Renal cortical epithelial cell (primary cell): ENCODE data around the gene POLN. TPM values are rescaled to one million over a fixed set of nuclear protein-coding genes. Genes with fewer than 3 reads are reported as not detected.
"Not testable (repeated sequence)": the region's sequence is repeated elsewhere in the genome, so short reads cannot be mapped to it uniquely, and the experiment has no call there.

Experiments used
- DNase-seq: peaks from one replicate; pipeline ENCODE4 v3.0.0-alpha.2; 2011; ENCODE audit warnings: low read depth
- total RNA-seq: library from RNA; depleted of rRNA; stranded (reverse); fragments of >200 nt; gene quantifications from 2 replicates; pipeline ENCODE4 v1.2.3, GENCODE V29; 2014

POLN gene
- total RNA-seq, 1 donor from 2014 or later: 5.5 TPM

DNA sequence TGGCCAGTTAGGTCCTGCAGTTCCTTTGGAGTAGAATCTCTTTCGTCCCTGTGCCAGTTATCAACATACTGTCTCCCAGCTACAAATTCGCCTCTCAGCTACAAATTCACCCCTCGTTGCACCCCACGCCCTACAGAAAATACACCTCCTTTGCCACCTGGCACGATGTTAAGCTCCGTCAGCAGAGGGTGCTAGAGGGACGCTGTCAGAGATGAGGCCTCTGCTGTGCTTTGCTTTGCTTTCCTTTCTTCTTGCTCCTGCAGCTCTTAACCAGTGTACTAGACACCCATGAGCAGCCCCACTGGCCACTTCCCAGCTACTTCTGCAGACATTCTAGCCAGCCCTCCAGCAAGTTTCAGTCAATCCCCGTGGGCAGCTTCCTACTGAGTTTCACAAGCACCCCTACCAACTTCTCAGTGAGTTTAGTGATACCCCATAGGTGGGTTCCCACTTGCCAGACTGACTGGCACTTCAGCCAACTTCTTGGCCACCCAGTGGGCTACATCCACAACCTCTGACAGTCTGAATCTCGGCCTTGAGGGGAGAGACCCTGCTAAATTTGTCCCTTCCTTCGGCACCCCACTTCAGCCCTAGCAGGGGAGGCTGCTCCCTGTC, 21.8 kb downstream of the POLN start:
- DNase-seq: peak; percentile 58

DNA sequence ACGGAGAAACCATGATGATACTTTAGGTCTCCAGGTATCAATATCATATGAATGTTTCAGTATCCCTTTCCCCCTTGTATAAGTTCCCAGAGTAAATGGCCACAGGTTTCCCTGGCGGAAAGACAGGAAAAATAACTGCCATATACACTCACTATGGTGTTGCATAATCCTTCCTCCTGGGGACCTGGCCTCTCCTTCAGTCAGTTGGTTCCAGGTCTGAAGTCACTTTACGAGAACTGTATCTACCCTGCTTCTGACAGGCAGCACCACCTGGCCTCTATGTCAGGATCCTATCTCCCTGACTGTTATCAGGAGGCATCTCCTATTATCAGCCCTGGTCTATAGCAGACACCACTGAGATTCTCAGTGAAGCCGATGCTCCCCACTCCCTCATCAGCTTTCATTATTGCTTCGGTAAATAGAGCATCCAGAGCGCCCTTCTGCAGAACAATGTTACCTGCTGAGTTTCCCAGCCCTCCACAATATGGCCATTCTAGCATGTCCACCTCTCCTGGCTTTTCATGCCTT, 22.6 kb downstream of the POLN start:
- no peak for DNase-seq

DNA sequence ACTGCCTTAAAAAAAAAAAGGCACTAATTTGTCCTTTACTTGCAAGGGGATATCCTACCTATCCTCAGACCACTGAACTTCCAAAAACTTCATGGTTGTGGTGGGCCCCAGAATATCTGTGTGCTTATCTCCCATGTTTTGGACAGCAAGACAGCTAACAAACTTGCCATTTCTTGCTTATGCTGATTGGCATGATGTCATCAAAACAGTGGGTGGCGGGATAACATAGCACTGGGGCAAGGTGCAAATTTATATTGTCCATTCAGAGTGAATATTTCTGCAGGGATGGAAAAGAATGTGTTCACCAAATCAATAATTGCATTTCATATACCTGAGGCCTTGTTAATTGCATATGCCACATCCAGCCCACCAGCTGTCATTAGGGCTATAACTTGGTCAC, 23.5 kb downstream of the POLN start:
- DNase-seq: no peak

DNA sequence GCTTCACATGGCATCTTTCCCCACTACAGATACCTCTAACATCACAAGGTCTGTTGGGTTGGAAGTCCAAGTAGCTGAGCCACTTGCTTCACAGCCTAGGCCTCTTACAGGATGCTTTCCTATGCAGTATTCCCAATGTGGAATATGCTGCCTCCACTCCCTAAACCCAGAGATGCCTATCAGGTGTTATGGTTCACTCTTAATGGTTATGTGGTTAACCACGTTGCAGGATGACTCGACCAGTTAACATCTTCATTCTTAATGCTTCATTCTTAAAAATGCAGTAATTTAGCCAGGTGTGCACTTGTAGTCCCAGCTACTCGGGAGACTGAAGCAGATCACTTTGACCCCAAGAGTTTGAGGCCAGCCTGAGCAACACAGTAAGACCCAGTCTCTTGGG, 24.2 kb downstream of the POLN start:
- DNase-seq: peak; percentile 61

DNA sequence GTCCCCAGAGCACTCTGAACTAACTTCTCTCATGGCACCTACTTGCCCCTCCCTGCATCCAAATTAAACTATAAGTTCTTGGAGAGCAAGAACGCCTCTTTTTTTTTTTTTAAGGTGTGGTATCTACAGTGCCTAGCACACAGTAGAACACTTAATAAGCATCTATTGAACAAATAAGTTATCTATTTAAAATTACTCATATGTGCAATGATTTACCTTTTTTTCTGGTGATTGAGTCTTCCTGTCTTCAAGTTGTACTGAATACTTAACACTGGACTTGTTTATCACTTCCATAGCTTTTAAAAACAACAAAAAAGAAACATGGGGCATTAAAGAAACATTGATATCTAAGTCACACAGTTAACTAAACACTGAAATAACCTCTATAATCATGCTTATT, 29.1 kb downstream of the POLN start:
- DNase-seq: peak; percentile 54

DNA sequence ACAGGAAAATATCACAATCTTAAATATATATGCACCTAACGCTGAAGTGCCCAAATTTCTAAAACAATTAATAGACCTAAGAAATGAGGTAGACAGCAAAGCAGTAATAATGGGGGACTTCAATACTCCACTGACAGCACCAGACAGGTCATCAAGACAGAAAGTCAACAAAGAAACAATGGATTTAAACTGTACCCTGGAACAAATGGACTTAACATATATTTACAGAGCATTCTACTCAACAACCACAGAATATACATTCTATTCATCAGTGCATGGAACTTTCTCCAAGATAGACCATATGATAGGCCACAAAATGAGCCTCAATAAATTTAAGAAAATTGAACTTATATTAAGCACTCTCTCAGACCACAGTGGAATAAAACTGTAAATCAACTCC, 39.1 kb downstream of the POLN start:
- not testable (repeated sequence) for DNase-seq

DNA sequence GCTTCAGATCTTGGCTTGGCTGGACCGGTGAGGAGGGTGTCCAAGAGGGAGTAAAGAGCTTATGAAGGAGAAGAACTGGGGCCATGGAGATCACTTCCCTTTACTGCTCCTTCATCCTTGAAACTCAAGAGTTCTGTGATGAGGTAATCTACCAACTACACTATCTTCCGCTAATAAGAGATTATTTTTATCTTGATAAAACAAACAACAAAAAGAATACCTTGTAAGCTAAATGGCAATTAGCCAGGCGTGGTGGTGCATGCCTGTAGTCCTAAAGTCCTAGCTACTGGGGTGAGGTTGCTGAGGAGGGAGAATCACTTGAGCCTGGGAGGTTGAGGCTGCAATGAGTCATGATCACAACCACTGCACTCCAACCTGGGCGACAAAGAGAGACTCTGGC, 47.4 kb downstream of the POLN start:
- DNase-seq: peak; percentile 6

DNA sequence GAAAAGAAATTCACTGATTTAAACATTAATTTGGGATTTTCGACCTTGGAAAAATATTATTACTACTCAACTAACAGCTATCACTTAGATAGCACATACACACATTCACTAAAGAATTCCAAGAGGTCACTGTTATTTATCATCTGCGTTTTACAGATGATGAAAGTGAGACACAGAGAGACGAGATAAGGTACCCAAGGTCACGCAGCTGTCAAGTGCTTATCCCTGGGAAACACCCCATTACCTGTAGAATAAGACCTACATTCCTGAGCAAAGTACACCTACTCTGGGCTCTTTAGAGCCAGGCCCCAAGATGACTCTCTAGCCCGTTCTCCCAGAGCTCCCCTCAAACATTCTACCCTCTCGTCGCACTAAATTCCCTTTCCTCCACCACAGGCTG, 48.6 kb downstream of the POLN start:
- DNase-seq: no peak

DNA sequence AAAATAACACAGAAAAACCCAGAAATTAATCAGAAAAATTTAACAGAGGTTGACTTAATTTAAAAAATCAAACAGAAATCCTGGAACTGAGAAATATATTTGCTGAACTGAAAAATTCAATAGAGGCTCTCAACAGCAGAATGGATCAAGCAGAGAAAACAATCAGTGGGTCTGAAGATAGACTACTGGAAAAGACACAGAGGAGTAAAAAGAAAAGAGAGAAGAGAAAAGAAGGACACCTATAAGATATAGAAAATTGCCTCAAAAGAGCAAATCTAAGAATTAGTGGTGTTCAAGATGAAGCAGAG, 55.1 kb downstream of the POLN start:
- DNase-seq: no peak

DNA sequence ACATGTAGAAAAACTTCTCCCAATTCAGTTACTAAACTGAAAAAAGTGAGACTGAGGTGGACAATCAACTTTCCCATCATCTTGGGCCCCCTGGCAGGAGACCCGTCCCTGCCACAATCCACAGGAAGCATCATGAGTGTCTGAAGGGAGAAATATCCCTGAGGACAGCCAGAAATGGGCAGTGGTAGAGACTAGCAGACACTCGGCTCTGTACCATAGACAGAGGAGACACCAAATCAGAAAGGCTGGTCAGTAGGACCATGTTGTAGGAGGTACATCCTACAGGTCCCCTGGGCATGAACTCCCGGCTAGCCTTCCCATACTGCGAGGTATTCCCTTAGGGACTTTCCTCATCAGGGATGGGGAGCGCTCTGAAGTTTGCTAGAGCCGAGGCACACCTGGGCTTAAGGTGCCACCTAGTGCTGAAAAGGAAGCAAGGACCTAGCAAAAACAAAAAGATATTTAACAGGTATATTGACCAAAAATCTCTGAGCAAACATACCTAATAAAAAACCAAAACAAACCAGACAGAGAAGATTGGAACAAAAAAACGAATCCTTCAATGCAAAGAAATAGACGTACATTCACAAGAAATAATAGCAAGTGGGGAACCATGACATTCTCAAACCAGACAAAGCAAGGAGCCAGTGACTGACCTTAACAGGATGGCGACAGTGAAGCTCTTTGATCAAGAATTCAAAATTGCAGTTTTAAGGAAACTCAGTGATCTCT, 55.6 kb downstream of the POLN start:
- peak; percentile 33 for DNase-seq

DNA sequence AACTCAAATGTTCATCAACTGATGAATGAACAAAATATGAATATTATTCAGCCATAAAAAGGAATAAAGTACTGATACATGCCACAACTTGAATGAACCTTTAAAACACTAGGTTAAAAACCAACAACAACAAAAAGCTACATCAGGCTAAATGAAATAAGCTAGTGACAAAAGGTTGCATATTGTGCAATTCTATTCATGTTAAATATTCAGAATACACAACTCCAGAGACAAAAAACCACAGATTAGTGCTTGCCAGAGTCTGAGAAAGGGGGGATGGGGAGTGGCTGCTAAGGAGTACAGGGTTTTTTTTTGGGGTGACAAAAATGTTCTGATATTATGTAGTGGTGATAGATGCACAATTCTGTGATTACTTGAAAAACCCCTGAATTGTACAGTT, 58.5 kb downstream of the POLN start:
- no peak for DNase-seq

DNA sequence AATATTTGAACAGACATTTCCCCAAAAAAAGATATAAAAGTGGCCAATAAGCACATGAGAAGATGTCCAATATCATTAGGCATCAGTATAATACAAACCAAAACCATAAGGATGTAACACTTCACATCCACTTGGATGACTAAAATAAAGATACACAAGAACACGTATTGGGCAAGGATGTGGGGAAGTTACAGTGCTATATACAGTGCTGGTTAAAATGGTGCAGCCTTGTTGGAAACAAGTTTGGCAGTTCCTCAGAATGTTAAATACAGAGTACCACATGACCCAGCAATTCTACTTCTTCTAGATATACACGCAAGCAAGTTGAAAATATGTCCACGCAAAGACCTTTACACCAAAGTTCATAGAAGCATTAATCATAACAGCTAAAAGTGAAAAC, 58.9 kb downstream of the POLN start:
- DNase-seq: no peak

DNA sequence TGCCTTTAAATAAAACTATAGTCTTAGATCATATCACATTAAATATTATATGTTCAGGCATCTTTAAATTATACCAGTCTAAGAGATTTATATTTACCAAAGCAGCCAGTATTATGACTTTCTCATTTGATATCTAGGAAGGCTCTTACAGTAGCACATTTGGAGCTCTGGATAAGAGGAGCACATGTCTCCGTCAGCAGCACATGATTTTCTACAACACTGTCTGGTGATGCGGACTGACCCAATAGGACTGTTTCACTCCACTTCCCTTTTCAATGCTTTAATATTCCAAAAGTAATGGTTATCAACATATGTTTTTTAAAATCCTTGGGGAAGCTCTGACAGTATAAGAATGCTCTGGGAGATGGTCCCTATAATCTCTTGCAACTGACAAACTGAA, 61.5 kb downstream of the POLN start:
- no peak for DNase-seq

DNA sequence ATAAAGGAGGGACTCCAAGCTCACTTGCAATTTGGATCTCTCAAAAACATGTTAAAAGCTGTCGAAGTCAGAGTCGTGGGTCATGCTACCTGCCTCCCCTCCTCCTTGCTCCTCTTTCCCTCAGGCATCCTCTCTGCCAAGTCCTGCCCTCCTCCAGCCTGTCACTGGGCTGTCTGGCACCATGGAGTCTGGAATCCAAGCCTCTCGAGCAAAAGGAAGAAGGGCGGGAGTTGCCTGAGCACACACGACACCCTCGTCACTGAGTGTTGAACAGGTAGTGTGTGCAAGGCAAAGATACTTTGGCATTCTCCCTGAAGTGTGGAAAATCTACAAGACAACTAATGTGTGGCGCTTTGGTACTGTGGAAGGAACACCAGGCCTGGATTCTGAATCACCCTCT, 62.2 kb downstream of the POLN start:
- DNase-seq: no peak

DNA sequence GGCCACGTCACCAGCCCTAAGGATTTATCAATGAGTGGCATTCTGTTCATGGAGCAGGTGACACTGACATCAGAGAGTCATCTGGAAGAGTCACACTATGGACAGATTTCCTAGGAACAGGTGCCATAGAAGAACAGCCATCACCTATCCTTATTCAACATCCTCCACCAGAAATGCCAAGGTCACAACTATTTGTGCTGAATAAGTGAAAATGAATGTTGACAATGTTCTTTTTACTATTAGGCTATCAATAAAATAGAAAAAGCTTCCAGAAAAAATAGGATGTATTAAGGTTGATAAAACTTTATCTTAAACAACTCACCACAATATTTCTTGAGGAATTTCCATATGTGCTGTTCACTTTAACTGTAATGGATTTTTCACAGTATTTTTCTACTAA, 62.9 kb downstream of the POLN start:
- DNase-seq: no peak

DNA sequence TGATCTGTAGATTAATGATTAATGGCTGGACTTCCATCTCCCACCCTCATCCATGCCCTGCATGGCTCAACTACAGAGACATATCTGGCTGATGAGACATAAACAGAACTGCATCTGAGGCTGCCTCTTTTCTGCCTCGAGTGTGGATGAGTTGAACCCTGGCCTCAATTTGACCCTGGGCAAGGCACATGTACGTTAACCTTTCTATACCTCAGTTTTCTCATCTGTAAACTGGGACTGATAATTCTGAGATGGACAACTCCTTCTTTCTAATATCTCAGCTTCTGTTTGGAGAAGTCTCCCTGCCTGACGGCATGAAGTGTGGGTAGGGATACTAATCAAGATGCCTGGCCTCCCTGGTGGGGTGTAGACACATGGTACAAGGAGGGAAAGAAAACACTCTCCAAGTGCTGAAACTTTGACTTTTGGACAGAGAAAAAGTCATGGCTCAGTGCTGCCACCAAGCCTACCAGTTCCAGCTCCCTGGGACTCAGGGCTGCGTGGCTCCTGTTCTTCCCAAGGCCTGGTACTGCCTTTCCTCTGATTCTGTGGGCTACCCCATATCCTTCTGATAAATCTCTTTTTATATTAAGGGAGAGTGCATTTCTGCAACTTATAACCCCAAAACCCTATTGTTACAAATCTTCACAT, 64.4 kb downstream of the POLN start:
- DNase-seq: no peak

DNA sequence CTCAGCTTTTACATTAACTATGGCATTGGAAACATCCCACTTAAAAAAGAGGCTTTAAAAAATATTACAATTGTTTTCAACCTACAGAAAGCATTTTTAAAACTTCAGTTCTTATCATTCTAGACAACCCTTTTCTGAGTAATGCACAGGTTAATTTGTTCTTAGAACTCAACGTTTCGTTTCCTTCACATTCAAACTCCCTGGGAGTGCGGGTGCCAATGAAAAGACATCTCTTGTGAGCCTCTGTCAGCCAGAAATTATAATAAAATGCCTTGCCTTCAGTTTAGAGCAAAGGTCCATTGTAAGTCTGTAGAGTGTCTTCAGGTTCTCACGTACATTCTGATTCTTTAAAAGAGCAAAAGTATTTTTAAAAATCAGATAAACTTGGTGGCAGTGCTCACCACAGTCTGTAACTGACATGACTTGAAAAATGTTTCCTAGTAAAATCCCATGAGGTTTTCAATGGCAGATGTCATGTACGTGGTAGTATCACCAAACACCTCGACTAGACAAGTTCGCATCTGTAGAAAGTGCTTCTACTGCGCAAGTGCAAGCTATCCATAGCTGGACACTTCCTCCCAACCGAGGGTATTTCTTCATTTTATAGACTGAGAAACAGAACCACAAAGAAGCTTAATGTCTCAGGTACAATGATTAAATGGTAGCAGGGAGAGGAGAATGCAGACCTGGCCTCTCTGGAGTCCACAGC, 65.8 kb downstream of the POLN start:
- no peak for DNase-seq

DNA sequence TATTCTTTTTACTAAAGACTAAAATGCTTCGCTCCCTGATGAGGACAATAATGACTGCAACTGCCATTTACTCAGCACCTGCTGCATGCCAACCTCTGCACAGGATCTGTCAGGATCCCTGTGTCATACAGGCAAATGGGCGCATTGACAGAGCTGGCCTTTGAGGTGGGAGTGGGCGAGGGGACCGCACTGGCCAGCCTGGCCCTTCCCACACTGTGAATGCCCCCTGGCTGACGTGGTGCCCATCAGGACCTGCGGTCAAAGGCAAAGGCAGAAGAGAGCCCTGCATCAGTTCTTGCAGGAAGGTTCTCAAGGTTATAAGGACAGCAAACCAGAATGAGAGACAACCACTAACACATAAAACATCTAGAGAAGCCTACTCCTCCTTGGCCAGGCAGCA, 67.9 kb downstream of the POLN start:
- no peak for DNase-seq

DNA sequence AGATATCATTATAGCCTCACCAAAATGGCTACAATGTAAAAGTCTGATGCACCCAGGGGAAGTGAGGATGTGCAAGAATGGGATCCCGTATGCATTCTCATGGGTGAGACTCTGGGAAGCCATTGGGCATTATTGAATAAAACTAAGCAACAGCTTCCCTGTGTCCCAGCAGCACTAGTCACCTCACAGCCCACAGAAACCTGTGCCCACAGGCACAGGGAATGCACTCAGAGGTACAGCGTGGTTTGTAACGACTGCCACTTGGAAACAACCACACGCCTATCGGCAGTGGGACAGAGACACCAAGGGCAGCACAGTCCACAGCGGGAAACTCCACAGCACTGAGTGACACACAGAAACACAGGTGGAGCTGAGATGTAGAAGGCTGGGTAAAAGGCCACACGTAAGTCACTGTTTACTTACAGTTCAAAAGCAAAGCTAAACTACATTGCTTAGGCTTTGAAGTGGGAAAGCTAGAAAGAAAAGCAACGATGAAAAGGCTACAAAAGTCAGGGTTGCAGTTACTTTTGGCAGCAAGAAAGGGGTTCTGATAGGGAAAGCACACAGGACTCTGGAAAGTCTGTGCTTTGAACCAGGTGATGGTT, 69.2 kb downstream of the POLN start:
- no peak for DNase-seq

DNA sequence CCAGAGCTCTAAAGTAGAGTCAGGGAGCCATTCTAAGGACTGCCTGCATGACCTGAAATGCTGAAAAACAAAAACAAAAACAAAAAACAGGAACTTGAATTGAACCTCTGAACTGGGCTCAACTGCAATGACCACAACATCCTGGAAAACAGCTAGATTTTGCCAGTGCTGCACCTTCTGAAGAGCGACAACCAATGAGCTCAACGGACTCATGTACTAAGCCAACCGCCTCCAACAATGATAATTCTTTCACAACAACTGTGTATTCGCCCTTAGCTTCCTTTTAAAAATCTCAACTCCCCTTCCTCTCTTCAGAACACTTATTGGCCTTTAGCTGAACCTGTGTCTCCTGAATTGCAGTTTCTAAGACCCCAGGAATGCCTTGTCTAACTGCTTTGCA, 69.8 kb downstream of the POLN start:
- DNase-seq: no peak

DNA sequence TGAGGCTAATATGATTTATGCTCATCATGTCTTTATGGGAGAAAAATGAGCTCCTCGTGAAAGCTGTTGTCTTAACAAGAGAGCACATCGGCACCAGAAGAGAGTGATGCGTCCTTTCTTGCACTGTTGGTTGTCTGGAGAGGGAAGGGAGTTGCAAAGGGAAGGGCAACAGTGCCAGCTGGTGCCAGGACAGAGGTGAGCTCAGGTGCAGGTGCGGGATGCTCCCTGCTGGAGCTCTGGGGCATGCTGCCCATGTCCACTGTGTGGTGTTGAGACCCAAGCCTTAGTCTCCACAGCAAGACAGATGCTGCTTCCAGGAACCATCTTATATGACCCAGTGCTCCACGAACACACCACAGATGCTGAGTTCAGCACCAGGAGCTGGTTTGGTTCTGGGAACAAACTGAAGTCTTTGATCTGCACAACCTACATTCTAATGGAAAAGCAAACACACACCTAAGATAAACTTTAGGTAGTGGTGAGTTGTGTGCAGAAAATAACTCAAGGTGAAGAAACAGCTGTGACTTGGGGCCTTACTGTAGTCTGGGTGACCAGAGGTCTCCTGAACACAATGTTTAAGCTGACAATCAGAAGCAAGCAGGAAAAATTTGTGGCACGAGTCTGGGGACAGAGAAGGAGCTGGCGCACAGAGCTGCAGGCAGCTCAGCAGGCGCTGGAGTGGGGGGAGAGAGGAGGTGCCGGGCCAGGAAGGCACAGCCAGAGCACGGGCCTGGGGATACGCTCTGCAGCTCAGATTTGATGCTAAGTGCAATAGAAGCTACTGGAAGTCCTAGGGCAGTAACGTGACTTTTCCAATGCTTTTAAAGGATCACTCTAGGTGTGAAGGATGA, 73.2 kb downstream of the POLN start:
- DNase-seq: no peak
